SK-N-MC (cell line): Measurements from ENCODE around the gene PLXDC1.

Experiments
- DNase-seq: peaks from one replicate; pipeline ENCODE4 v3.0.0-alpha.2; 2011; ENCODE audit warnings: low read depth, low spot score
- H3K27ac ChIP-seq: fragments of 200-600 bp; sonication (generic); 2 replicates; pipeline ENCODE4 v1.5.1; 2016; ENCODE audit warnings: mixed run types
- H3K36me3 ChIP-seq: fragments of 200-600 bp; sonication (generic); 2 replicates; pipeline ENCODE4 v1.6.1; 2017; ENCODE audit warnings: antibody characterized with exemption, low read length, mixed read lengths; ENCODE audit not compliant: insufficient read depth
- H3K4me3 ChIP-seq: fragments of 200-600 bp; sonication (generic); 2 replicates; pipeline ENCODE4 v1.5.1; 2016
- H3K9ac ChIP-seq: fragments of 200-600 bp; sonication (generic); 2 replicates; pipeline ENCODE4 v1.8.0; 2017; ENCODE audit warnings: mixed run types, mixed read lengths; ENCODE audit not compliant: insufficient read length
- H3K9me3 ChIP-seq: fragments of 200-600 bp; sonication (generic); 2 replicates; pipeline ENCODE4 v1.6.1; 2017; ENCODE audit warnings: low read depth, mild to moderate bottlenecking, antibody characterized with exemption, low read length, moderate library complexity, mixed read lengths
- EZH2 ChIP-seq: fragments of 200-600 bp; sonication (generic); IDR thresholded peaks from one replicate; pipeline ENCODE4 v1.6.1; 2017; ENCODE audit warnings: antibody characterized with exemption
- FOXP2 ChIP-seq: optimal IDR thresholded peaks from 2 replicates; pipeline ENCODE3; 2011; ENCODE audit warnings: mild to moderate bottlenecking, moderate library complexity; ENCODE audit not compliant: insufficient read depth; ENCODE audit errors: extremely low read length, control extremely low read depth
- POLR2AphosphoS5 ChIP-seq: IDR thresholded peaks from 2 replicates; pipeline ENCODE4 v1.6.1; 2012; ENCODE audit warnings: mild to moderate bottlenecking, low read depth, low read length, borderline replicate concordance

Gene PLXDC1

GRCh38 chr17:39151150-39151942 lies at the start of gene PLXDC1:
TSS of gene PLXDC1 (minus strand) at chr17:39151637. CDS start at chr17:39151437, 200 bp downstream.
- H3K27ac ChIP-seq, result no peak within 1 kb of the TSS
- no peak for TF ChIP-seq EZH2
- no peak for TF ChIP-seq FOXP2
- TF ChIP-seq POLR2AphosphoS5, result no peak
- no peaks in the 10 kb centered on the region for H3K9me3 ChIP-seq
- H3K36me3 ChIP-seq, result no peaks in the 10 kb centered on the region
- H3K4me3 ChIP-seq, result peak within 1 kb of the TSS; percentile 95
- no peak for DNase-seq
- no peak within 1 kb of the TSS for H3K9ac ChIP-seq

DNA sequence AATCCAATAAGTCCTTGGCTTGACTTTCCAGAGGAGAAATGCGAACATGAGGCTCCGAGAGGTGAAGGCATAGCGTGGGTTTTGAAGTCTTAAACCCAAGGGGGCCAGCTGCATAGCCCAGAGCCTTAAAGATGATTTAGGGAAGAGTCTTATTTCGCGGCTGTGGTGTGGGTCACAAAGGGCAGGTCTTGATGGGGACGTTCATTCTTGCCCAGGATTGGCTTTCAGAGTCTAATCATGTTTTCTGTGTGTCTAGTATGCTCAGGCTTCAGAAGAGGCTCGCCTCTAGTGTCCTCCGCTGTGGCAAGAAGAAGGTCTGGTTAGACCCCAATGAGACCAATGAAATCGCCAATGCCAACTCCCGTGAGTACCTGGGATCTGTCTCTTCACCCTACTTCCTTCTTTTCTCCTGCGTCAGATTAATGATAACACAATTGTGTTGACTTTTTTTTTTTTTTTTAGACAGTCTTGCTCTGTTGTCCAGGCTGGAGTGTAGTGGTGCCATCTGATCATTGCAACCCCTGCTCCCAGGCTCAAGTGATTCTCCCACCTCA lies 49.6 kb upstream of the PLXDC1 start:
- no peaks in the 10 kb centered on the region for H3K9me3 ChIP-seq
- H3K9ac ChIP-seq, result peak overlapping the region; percentile 100
- H3K4me3 ChIP-seq, result peak overlapping the region; percentile 100
- peak overlapping the region; percentile 99 for H3K27ac ChIP-seq
- DNase-seq, result no peak
- H3K36me3 ChIP-seq, result peaks cover 48% of the 10 kb centered on the region
- 0 out of 2 replicates have a peak, but pooled peaks have one; percentile 40 for TF ChIP-seq POLR2AphosphoS5
- no peak for TF ChIP-seq FOXP2

DNA sequence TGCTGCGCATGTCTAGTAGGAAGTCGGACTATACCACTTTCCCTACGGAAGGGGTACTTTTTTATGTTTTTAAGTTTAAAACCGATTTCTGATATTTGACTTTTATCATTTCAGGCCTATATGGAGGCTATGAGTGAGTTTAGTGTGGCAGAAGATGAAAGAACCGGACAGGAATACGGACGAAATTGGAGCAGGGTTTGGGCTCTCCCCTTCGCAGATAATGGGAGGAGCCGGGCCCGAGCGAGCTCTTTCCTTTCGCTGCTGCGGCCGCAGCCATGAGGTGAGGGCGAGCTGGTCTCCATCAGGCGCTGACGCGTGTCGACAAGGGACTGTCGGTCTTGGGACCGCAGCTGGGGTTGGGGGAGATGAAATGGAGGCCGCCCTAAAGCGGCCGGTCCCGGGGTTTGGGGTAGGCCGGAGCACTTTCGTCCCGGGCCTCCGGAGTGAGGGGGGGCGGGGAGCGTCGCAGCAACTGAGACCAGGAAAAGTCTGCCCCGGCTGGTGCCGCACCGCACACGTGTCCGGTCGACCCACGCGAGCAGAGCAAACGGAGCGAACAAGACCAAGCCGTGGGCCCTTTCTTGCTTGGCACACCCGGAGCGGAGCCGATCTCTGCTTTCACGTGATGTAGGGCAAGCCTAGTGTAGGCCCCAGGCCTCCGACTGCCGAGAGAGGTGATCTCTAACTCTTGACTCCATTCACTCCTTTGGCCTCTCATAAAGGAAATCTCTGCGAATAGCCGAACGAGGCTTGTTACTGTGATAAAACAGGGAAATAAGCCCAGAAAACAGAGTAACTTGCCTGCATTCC lies 48.8 kb upstream of the PLXDC1 start, which contains the start of gene RPL19:
RPL19 (plus strand) TSS at position 214 of the 810 bp plus-strand sequence; CDS start at position 276, 62 bp downstream.
- Histone ChIP-seq H3K36me3 (peaks cover 48% of the 10 kb centered on the region), H3K4me3 (peak within 1 kb of the TSS; percentile 100), H3K27ac (peak within 1 kb of the TSS; percentile 99), H3K9me3 (no peaks in the 10 kb centered on the region), H3K9ac (peak within 1 kb of the TSS; percentile 100)
- peak; percentile 97 for TF ChIP-seq POLR2AphosphoS5
- TF ChIP-seq EZH2, result no peak
- no peak for DNase-seq

DNA sequence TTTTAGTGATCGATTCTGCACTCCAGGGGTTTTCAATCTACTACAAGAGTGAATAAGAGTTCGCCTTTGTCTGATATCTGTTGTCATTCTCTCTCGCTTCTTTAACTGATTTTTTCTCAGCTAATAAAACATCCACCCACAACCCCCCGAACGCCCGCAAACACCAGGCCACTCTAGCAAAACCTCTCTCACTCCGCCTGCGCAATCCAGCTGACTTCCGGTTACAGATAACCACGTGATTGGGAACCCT lies 48.3 kb upstream of the PLXDC1 start:
- no peak for TF ChIP-seq FOXP2
- TF ChIP-seq POLR2AphosphoS5, result peak; percentile 69; the same call in 1 of the 2 replicates
- H3K27ac ChIP-seq, result peak overlapping the region; percentile 99
- peak overlapping the region; percentile 100 for H3K4me3 ChIP-seq
- H3K36me3 ChIP-seq, result peaks cover 43% of the 10 kb centered on the region
- H3K9me3 ChIP-seq, result no peaks in the 10 kb centered on the region
- peak; percentile 92 for DNase-seq
- peak overlapping the region; percentile 100 for H3K9ac ChIP-seq

DNA sequence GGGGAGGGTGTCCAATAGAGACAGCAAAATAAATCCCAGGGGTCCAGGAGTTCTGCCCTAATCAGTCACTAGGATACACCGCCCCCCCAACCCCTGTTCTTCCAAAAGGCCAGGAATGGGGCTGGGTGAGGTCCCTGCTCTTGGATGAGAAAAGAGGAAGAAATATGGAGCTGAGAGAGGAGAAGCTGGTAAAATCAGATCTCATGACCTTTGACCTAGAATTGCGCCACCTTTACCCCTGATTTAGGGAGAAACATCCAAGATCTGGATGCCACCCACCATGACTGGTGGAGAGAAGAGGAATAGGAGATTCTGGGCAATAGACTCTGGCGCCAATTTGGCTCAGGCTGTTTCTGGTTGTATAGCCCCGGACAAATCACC lies 46.7 kb upstream of the PLXDC1 start:
- no peak for DNase-seq
- H3K9ac ChIP-seq, result no peak overlapping the region
- H3K36me3 ChIP-seq, result peaks cover 27% of the 10 kb centered on the region
- H3K27ac ChIP-seq, result no peak overlapping the region
- H3K9me3 ChIP-seq, result no peaks in the 10 kb centered on the region
- TF ChIP-seq EZH2 (no peak), POLR2AphosphoS5 (no peak), FOXP2 (no peak)
- H3K4me3 ChIP-seq, result peak overlapping the region; percentile 90

DNA sequence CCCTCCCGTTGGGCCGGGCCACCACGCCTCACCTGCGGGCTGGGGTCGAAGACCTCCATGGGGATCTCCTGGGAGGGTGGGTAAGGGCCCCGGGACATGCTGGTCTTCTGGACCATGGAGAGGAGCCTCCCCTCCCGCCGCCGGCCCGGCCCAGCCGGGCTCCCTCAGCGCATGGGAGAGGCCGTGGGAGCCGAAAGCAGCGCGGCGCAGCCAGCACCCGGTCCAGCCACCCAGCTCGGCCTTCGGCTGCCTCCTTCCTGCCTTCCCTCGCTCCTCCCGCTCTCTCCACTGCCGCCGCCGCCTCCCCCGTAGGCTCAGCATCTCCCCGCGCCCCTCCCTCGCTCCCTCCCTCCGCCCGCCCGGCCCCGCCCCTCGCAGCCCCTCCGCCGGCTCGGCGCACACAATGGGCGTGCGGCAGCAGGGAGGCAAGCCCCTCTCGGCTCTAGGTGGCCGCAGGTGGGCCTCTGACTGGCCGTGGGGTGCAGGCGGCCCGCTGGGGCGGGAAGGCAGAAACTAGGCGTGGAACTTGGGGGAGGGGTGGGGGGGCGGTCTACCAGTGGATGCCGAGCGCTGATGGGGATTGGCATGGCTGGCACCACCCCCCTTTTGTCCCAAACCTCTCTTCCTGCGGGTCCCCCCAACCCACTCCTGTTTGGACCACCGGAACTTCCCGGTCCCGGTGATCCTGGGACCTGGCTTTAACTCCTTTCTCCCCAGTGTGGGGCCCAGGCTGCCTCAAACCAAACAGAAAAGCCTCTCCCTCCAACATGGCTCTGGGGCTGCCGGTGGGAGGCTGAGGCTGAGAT lies 46.1 kb upstream of the PLXDC1 start, which contains the start of gene CACNB1:
CACNB1 (minus strand) TSS at position 290 of the 806 bp plus-strand sequence; CDS start at position 116, 174 bp downstream.
- H3K36me3 ChIP-seq, result peaks cover 21% of the 10 kb centered on the region
- no peak within 1 kb of the TSS for H3K27ac ChIP-seq
- H3K9me3 ChIP-seq, result no peaks in the 10 kb centered on the region
- TF ChIP-seq POLR2AphosphoS5 (peak; percentile 74; the same call in 1 of the 2 replicates), FOXP2 (no peak), EZH2 (no peak)
- peak within 1 kb of the TSS; percentile 90 for H3K4me3 ChIP-seq
- DNase-seq, result no peak
- peak within 1 kb of the TSS; percentile 75 for H3K9ac ChIP-seq

DNA sequence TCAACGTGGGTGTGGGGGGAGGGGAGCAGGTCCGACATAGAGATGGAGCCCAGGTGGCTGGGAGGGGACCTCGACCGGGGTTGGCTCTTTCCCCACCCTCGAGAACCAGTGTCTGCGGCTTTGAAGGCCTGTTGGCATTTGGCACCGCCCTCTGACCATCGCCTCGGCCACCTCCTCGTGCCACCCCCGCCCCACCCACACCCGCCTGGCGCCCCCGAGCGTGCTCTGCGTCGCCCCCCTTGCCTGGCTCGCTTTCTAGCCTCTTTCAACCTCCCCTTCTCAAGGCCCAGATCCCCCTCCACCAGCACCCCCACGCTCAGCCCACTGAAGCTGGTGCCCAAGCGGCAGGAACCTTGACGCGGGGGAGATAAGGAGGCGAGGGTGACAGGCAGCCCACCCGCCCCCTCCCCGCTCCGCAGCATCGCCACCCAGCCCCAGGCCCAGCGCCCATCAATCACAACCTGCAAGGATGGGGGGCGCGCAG lies 45.4 kb upstream of the PLXDC1 start:
- Histone ChIP-seq H3K27ac (no peak overlapping the region), H3K9me3 (no peaks in the 10 kb centered on the region), H3K36me3 (peaks cover 14% of the 10 kb centered on the region), H3K4me3 (peak overlapping the region; percentile 90), H3K9ac (peak overlapping the region; percentile 75)
- TF ChIP-seq POLR2AphosphoS5, result no peak
- TF ChIP-seq FOXP2, result no peak
- no peak for TF ChIP-seq EZH2
- no peak for DNase-seq

DNA sequence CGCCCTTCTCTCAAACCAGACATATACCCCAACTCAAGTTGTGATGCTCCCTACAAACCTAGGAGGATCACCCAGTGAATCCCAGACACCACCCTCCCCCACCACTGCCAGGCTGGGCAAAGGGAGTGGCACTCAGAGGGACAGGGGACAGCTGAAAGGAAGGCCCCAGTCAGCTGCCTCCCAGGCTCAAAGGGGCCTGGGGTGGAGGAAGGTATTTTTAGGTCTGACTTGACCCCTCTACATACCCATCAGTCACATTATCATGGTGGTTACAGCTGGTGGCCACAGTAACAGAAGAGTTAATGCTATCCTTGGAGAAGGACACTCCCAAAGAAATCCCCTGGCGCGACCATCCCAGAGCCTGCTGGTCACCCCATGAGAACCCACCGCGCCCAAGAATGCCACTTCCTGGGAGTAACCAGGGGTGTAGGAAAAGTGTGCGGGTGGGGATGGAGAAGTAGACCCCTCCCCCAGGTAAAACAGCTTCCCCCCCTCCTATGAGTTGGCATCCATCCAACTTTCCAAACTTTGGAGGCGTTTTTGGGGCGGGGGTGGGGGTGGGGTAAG lies 44.9 kb upstream of the PLXDC1 start:
- TF ChIP-seq FOXP2, result no peak
- no peak for TF ChIP-seq EZH2
- TF ChIP-seq POLR2AphosphoS5, result no peak
- Histone ChIP-seq H3K27ac (no peak overlapping the region), H3K36me3 (peaks cover 9% of the 10 kb centered on the region), H3K4me3 (peak overlapping the region; percentile 90), H3K9me3 (no peaks in the 10 kb centered on the region), H3K9ac (no peak overlapping the region)
- DNase-seq, result no peak
